GM18505 (cell line): ENCODE measurements around the gene TIMM50.

ENCODE experiments used
- ATAC-seq: cut with Tn5 transposase; IDR thresholded peaks from one replicate; pipeline ENCODE4 v1.9.1; 2021; ENCODE audit not compliant: unreplicated experiment
- POLR2A ChIP-seq: IDR thresholded peaks from 4 replicates; pipeline ENCODE4 v1.6.1; 2011; ENCODE audit warnings: borderline replicate concordance; ENCODE audit not compliant: insufficient read depth, insufficient read length; ENCODE audit errors: extremely low read depth

Gene TIMM50

GRCh38 chr19:39480337-39481228 lies at the start of gene TIMM50:
TSS of gene TIMM50 (plus strand) at chr19:39480838. CDS start at chr19:39480854, 16 bp downstream.
- ATAC-seq: peak; percentile 89

DNA sequence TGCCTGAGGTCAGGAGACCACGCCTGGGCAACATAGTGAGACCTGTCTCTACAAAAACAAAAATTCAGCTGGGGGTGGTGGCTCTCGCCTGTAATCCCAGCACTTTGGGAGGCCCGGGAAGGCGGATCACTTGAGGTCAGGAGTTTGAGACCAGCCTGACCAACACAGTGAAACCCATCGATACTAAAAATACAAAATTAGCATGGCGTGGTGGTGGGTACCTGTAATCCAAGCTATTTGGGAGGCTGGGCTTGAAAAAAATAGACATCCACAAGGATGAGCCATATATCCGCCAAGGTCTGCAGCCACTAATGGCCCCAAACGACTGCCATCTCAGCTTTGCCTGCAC lies 48.0 kb upstream of the TIMM50 start:
- peak; percentile 3 for TF ChIP-seq POLR2A
- no peak for ATAC-seq

More at GRCh38 chr19:39480337-39481228, at the start of gene TIMM50:
- peak; percentile 76 for TF ChIP-seq POLR2A

DNA sequence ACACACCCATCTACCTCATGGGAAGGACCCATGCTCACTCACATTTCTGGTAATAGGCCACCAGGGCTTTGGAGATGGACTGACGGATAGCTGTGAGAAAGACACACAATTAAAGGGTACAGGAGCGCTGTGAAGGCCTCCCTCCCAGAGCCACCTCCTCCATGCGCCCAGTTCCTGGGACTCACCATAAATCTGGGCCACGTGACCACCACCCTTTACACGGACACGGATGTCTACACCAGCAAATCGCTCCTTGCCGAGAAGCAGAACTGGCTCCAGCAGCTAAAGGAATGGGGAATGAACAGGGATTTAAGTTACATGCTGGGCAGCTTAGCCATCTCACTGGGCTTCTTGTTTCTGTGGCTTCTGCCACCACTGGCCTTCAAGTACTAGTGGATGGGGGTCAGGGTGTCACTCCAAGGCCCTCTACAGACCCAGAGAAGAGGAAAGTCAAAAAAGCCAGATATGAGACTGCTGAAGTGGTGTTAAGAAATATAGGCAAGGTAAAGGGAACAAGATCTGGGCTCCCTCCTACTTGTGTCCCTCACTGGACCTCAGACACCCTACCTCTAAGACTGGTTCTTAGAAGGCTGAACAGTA lies 47.1 kb upstream of the TIMM50 start:
- TF ChIP-seq POLR2A: no peak
- ATAC-seq: no peak

- no peak for ATAC-seq
- no peak for TF ChIP-seq POLR2A
Measured at GRCh38 chr19:39434123-39435076, 46.2 kb upstream of the TIMM50 start.

DNA sequence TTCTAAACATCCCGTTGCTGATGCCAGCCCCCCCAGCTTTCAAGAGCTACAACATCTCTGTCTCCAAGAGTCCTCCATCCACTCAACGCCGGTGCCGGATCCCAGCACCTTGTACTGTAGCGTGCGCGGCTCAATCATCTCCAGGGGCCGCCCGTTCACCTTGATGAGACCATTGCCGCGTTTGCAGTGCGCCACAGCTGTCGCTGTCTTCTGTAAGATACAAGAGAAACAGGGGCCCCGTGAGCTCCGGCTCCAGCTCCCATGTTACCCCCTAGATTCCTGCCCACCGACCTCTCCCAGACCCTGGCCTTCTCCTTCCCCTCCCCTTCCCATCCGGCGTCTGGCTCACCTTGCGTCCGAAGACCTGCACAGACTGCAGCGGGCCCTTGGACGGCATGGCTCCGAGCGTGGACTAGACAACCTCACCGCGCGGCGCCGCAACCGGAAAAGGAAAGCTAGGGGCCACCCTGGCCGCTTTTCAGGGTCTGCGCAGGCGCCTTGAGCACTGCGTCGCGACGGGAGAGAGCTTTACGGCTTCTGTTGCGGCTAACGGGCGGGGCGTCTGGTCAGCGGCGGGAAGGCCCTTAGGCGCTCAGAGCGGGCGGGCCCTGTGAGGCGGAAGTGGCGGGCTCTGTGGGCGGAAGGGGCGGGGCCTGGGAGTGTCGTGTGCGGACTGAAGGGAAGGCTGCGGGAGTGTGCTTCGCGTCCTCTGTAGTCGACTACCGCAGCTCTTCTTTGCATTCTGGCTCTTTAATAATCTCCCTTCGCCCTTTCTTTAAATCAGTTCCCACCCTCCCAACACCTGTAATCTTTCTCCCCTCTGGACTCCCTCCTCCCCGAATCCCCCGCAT lies 44.9 kb upstream of the TIMM50 start, which contains the start of gene RPS16:
Gene RPS16 (minus strand): TSS at position 451 of the 851 bp plus-strand sequence. CDS start 54 bp downstream, at position 397.
- peak; percentile 98 for TF ChIP-seq POLR2A
- peak; percentile 80 for ATAC-seq

GRCh38 chr19:39436350-39436716 lies 44.3 kb upstream of the TIMM50 start:
- no peak for ATAC-seq
- no peak for TF ChIP-seq POLR2A

- no peak for ATAC-seq
- no peak for TF ChIP-seq POLR2A
Measured at GRCh38 chr19:39438270-39438934, 42.2 kb upstream of the TIMM50 start.

- ATAC-seq: no peak
- no peak for TF ChIP-seq POLR2A
Measured at GRCh38 chr19:39444598-39445195, 35.9 kb upstream of the TIMM50 start.

- TF ChIP-seq POLR2A: peak; percentile 95
- ATAC-seq: peak; percentile 79
Measured at GRCh38 chr19:39445196-39446111, 35.2 kb upstream of the TIMM50 start, which contains the start of gene SUPT5H. TSS of gene SUPT5H (plus strand) at chr19:39445582. CDS start at chr19:39445891, 309 bp downstream.

GRCh38 chr19:39446365-39447084 lies 34.1 kb upstream of the TIMM50 start:
- TF ChIP-seq POLR2A: no peak
- ATAC-seq: no peak
